Lung (tissue), 12 donors: ENCODE results near the gene ZNF570. TPM values are rescaled to one million over a fixed set of nuclear protein-coding genes. Genes with fewer than 3 reads are reported as not detected.

ENCODE experiments used
- ATAC-seq: fragments of 200-7000 bp; cut with Tn5 transposase; one replicate; pipeline ENCODE4 v1.9.1; 2020; ENCODE audit warnings: moderate number of reproducible peaks; ENCODE audit not compliant: insufficient read depth, low FRiP score
- DNase-seq, 3 donors: peaks; one replicate each; pipeline ENCODE4 v3.0.0-alpha.2; 2013 to 2017
- H3K27ac ChIP-seq, 2 donors: one replicate each; pipeline ENCODE4 v1.5.1; 2013; ENCODE audit warnings: mild to moderate bottlenecking in 2 of 2, moderate library complexity in 2 of 2, control low read depth in 1 of 2, inconsistent platforms in 1 of 2, low read depth in 1 of 2, low read length in 1 of 2
- H3K27me3 ChIP-seq, 3 donors: one replicate each; pipeline ENCODE4 v1.5.1; 2013; ENCODE audit warnings: low read length in 2 of 3; ENCODE audit not compliant: control insufficient read depth in 3 of 3, insufficient read depth in 3 of 3
- H3K36me3 ChIP-seq, 4 donors: one replicate each; pipeline ENCODE4 v1.5.1; 2013; ENCODE audit warnings: low read length in 4 of 4, mild to moderate bottlenecking in 1 of 4, moderate library complexity in 1 of 4; ENCODE audit not compliant: control insufficient read depth in 4 of 4, insufficient read depth in 4 of 4
- H3K4me1 ChIP-seq, 5 donors: one replicate each; pipeline ENCODE4 v1.5.1; 2013; ENCODE audit warnings: low read length in 5 of 5, mild to moderate bottlenecking in 2 of 5, moderate library complexity in 1 of 5; ENCODE audit not compliant: control insufficient read depth in 5 of 5, insufficient read depth in 5 of 5
- H3K4me3 ChIP-seq: one replicate; pipeline ENCODE4 v1.5.1; 2013; ENCODE audit warnings: mild to moderate bottlenecking, control low read depth, moderate library complexity
- H3K9ac ChIP-seq, 2 donors: one replicate each; pipeline ENCODE4 v1.5.1; 2013; ENCODE audit warnings: low read length in 2 of 2, control low read depth in 1 of 2; ENCODE audit not compliant: insufficient read depth in 1 of 2
- H3K9me3 ChIP-seq, 4 donors: one replicate each; pipeline ENCODE4 v1.5.1; 2013; ENCODE audit warnings: low read length in 3 of 4, mild to moderate bottlenecking in 1 of 4, moderate library complexity in 1 of 4; ENCODE audit not compliant: control insufficient read depth in 4 of 4, insufficient read depth in 3 of 4
- CTCF ChIP-seq: IDR thresholded peaks from 2 replicates; pipeline ENCODE4 v1.5.1; 2012; ENCODE audit warnings: mild to moderate bottlenecking; ENCODE audit errors: control extremely low read depth, extremely low read depth
- WGBS, 2 donors: extraction: QIAGEN DNeasy Blood & Tissue Kit; methylation state at CpG; one replicate each; pipeline ENCODE4 v1.1.7; 2013; 5-methylcytosine and 5-hydroxymethylcytosine counted together
- polyA plus RNA-seq, 2 donors: library from polyadenylated mRNA; stranded (reverse); fragments of 200-250 nt; gene quantifications; one replicate each; pipeline ENCODE4 v1.2.1, GENCODE V29; 2013
- total RNA-seq, 2 donors: library from RNA; depleted of rRNA in 1 of 2; stranded (reverse); fragments of >200 nt in 1 of 2; gene quantifications; one replicate each; pipeline ENCODE4 v1.2.1, GENCODE V29; 2014 to 2021
- donor health status: control.
- donor health status: control.
- donor health status: Bipolar disorder and iron deficiency.
- donor health status: healthy.
- donor health status: DM: yes; HTN: yes; CAD: no.

Gene ZNF570
- total and polyA plus RNA-seq, 4 donors, result 1.1 to 8.8 (median 3.4) TPM

- Histone ChIP-seq H3K27ac (no peak overlapping the region), H3K4me3 (no peak overlapping the region), H3K9me3 (peaks cover 0 to 26% (median 0%) of the 10 kb centered on the region in 4 donors), H3K4me1 (peaks cover 0 to 6% (median 2%) of the 10 kb centered on the region in 5 donors), H3K9ac (no peak overlapping the region), H3K27me3 (no peaks in the 10 kb centered on the region), H3K36me3 (peaks cover 2 to 10% (median 6%) of the 10 kb centered on the region in 4 donors)
- TF ChIP-seq CTCF, result no peak
- ATAC-seq (no peak), DNase-seq (no peak)
- 93 to 95% methylated on average over 3 of the region's 3 CpGs for WGBS, 2 donors
These were observed 42.0 kb downstream of the ZNF570 start for GRCh38 chr19:37511186-37511585.

GRCh38 chr19:37511821-37512220 lies 42.7 kb downstream of the ZNF570 start:
- no peak for DNase-seq
- 90 to 95% methylated on average over 3 of the region's 3 CpGs for WGBS, 2 donors
- TF ChIP-seq CTCF, result no peak
- H3K4me3 ChIP-seq, result no peak overlapping the region
- H3K9me3 ChIP-seq, result peaks cover 0 to 23% (median 0%) of the 10 kb centered on the region in 4 donors
- H3K4me1 ChIP-seq, result peaks cover 0 to 6% (median 2%) of the 10 kb centered on the region in 5 donors
- no peak for ATAC-seq
- H3K27ac ChIP-seq, result no peak overlapping the region
- H3K9ac ChIP-seq, result no peak overlapping the region
- H3K36me3 ChIP-seq, result peaks cover 2 to 13% (median 6%) of the 10 kb centered on the region in 4 donors
- H3K27me3 ChIP-seq, result no peaks in the 10 kb centered on the region

- TF ChIP-seq CTCF, result no peak
- H3K9me3 ChIP-seq, result peaks cover 0 to 20% (median 0%) of the 10 kb centered on the region in 4 donors
- peaks cover 2 to 20% (median 6%) of the 10 kb centered on the region in 4 donors for H3K36me3 ChIP-seq
- no peaks in the 10 kb centered on the region for H3K4me1 ChIP-seq
- H3K27me3 ChIP-seq, result no peaks in the 10 kb centered on the region
- H3K4me3 ChIP-seq, result no peak overlapping the region
- ATAC-seq (no peak), DNase-seq (no peak)
- H3K9ac ChIP-seq, result no peak overlapping the region
- WGBS, 2 donors, result 37 to 56% methylated on average over 2 of the region's 2 CpGs
- H3K27ac ChIP-seq, result no peak overlapping the region
These were observed 44.2 kb downstream of the ZNF570 start for GRCh38 chr19:37513397-37513796.

GRCh38 chr19:37519890-37520289 lies 50.7 kb downstream of the ZNF570 start:
- no peak for DNase-seq
- peaks cover 4 to 34% (median 22%) of the 10 kb centered on the region in 4 donors for H3K36me3 ChIP-seq
- no peak overlapping the region for H3K4me3 ChIP-seq
- no peaks in the 10 kb centered on the region for H3K27me3 ChIP-seq
- no peak for TF ChIP-seq CTCF
- no peak overlapping the region for H3K27ac ChIP-seq
- no peak for ATAC-seq
- H3K4me1 ChIP-seq, result no peaks in the 10 kb centered on the region
- 79 to 89% methylated on average over 2 of the region's 2 CpGs for WGBS, 2 donors
- H3K9ac ChIP-seq, result no peak overlapping the region
- H3K9me3 ChIP-seq, result peaks cover 2 to 31% (median 5%) of the 10 kb centered on the region in 4 donors
